T-helper 2 cell (primary cell): ENCODE results near the gene CCDC85A.

Source experiments
- DNase-seq, 5 experiments: peaks; one replicate each; pipeline versions ENCODE4 v3.0.0 to v3.0.0-alpha.2; 2012 to 2022

The CCDC85A gene

DNA sequence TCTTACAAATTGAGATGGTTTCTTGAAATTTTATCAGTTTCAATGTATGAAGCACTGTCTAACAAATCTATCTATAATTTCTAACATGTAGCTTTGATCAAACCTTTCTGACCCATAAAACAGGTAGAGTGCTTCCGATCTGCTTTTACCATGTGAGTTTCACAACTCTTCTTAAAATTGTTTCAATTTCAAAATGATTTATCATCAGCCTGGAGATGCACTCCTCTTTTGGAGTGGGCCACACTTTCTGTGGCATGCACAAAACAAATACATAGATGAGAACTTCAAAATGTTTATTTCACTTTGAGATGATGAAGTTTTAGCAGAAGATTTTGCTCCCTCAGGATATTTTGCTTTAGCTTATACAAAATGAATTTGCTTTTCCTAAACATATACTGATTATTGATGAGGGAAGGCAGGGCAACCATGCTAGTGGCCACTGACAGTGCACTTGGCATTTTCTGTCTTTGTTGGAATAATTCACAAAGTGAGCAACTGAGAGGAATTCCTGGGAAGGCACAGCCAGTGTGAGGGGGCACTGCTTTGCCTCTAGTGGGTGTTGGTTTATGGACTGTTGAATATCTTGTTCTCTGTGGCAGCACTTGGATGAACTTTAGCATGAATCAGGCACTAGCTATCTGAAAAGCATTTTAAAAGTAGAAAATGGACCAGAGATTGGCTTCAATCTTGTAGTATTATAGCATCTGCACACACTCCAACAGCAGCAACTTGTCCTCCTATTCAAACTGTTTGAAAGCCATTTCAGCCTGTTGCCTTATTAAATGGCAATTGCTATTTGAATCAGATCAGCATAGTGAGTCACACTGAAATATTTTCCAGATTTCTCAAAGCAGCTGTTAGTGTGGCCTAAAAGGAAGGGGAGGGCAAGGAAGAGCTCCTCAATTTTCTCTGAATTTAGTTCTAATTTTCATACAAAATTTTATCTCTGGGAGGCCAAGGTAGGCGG lies 193.2 kb downstream of the CCDC85A start:
- DNase-seq, result no peak

DNA sequence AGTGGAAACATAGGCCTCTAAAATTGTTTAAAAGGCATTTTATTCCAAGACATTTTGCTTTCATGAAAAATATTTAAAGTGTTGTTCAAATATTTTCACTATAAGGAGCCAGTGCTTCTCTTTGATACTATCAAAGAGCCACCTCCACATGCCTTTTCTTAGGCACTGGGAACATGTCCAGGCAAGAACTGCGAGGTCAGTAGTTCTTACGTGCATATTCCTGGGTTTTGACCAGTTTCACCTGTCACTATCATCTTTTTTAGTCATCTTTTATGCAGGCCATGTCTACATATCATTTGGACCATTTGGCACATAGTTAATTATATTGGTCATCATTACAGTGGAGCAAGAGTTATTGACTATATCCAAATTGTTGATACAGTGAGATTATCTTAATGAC lies 195.3 kb downstream of the CCDC85A start:
- no peak for DNase-seq

- no peak for DNase-seq
Measured at GRCh38 chr2:56380861-56381260, 197.1 kb downstream of the CCDC85A start.

DNA sequence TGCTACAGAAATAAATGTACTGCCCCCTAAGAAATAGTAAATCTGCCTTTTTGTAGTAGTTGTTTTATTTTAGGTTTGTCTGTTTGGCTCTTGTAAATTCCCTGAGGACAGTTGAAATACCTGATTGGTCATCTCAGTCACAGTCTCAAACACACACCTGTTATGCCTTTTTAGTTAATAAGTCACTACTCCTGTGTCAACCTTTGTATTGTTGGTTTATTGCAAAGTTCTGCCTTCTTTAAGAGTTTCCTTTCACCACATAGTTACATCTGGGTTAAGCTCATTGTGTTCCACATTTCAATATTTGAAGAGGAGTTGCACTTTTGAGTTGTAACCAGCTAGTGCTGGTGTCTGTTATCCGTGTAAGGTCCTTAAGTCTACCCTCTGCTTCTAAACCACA lies 198.7 kb downstream of the CCDC85A start:
- no peak for DNase-seq

DNA sequence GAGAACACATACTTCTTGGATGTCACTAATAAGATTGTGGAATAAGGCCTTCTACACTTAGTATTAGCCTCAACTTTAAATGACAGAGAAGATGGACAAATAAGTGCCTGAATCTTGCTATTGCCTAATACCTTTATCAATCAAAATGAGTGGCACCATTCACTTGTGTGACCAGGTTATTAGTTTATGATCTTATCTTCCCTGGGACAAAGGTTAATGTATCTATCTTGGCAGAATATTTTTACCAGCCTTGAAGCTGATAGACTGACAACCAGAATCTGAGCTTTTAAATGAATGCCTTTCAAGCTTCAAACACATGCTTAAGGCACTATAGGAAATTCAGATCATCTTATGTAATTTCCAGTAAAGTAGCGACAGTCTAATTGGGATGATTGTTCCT lies 202.9 kb downstream of the CCDC85A start:
- DNase-seq, result no peak

GRCh38 chr2:56390644-56391043 lies 206.9 kb downstream of the CCDC85A start:
- no peak for DNase-seq

- no peak for DNase-seq
Measured at GRCh38 chr2:56410140-56410539, 226.3 kb downstream of the CCDC85A start.

DNA sequence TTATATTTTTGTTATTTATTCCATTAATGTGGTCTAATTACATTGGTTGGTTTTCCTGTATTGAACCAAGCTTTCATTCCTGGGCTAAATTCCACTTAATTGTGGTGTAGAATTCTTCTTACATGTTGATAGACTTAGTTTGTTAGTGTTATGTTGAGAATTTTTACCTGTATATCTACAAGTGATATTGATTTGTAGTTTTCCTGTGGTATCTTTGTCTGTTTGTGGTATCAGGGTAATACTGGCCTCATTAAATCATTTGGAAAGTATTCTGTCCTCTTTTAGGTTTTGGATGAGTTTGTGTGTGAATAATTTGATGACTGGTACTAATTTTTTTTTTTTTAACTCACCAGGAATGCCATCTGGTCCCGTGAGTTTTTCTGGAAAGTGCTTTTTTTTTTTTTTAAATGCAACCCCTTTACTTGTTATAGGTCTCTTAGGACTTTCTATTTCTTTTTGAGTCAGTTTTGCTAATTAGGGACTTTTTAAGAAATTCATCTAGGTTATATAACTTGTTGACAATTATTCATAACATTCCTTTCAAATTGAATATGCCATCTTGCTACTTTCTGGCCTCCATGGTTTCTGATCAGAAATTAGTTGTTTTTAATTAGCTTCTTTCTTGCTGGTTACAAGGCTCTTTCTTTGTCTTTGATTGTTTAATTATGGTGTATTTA lies 232.8 kb downstream of the CCDC85A start:
- DNase-seq, result no peak
